Measurements from ENCODE around the gene FKBP4. TPM values are rescaled to one million over a fixed set of nuclear protein-coding genes. Genes with fewer than 3 reads are reported as not detected.
A peak's percentile ranks its signal among the peaks of the same experiment; 100 is the strongest.

FKBP4 gene
- total and polyA plus RNA-seq, 2 donors (not counting 1 experiment from before 2014, with no cell fraction given) = 19.3 to 56.7 TPM

- no peaks in the 10 kb centered on the region for H3K27me3 Mint-ChIP-seq
- H3K79me2 ChIP-seq (ENCODE audit: control insufficient read depth, insufficient read depth, low read length) = no peaks in the 10 kb centered on the region
- no peak overlapping the region for H3K27ac ChIP-seq (ENCODE audit: low read length in 2 of 2)
- POLR2A ChIA-PET = no interaction called here
- TF ChIP-seq CTCF (IDR thresholded peaks at IDR 0.05) = no peak
- no peak for TF ChIP-seq EZH2 (IDR thresholded peaks at IDR 0.05; ENCODE audit: borderline replicate concordance, insufficient read depth, low read depth, low read length, poor library complexity, severe bottlenecking)
- no peak overlapping the region for H2AFZ ChIP-seq (ENCODE audit: insufficient read depth, low read depth, low read length, poor library complexity, severe bottlenecking)
- CTCF ChIA-PET = interaction anchor here (1.2 kb wide), 1 partner anchor 12 kb away, joined by 3 read pairs; no protein-coding TSS in a partner anchor
- no peak overlapping the region for H3K4me3 Mint-ChIP-seq
- no peaks in the 10 kb centered on the region for H3K4me1 ChIP-seq (ENCODE audit: control insufficient read depth in 2 of 2, insufficient read depth in 2 of 2, low read length in 2 of 2)
- ATAC-seq (ENCODE audit: low read depth) (no peak), DNase-seq (no peak)
- no peaks in the 10 kb centered on the region for H3K9me3 ChIP-seq (ENCODE audit: control extremely low read depth in 1 of 3, control insufficient read depth in 2 of 3, insufficient read depth in 1 of 3, low read length in 2 of 3)
- intact Hi-C loops (cut with micrococcal nuclease) = no loop called here
- 95% methylated on average over 2 of the region's 5 CpGs for WGBS (ENCODE audit: insufficient coverage)
- peak overlapping the region; percentile 46 for H3K27ac Mint-ChIP-seq
- peaks cover 0 to 5% of the 10 kb centered on the region in 2 experiments for H3K36me3 ChIP-seq (replicated peaks in 1 of 2; ENCODE audit: control extremely low read depth in 1 of 2, control insufficient read depth in 1 of 2, extremely low read depth in 1 of 2, insufficient read depth in 2 of 2, low read length in 1 of 2)
- H3K4me1 Mint-ChIP-seq = peaks cover 3% of the 10 kb centered on the region
- H4K20me1 ChIP-seq (ENCODE audit: control insufficient read depth, insufficient read depth, low read length, poor library complexity, severe bottlenecking) = no peaks in the 10 kb centered on the region
- no peaks in the 10 kb centered on the region for H3K9me3 Mint-ChIP-seq (ENCODE audit: insufficient read depth)
- H3K9ac ChIP-seq (ENCODE audit: low read length) = no peak overlapping the region
- H3K4me2 ChIP-seq (replicated peaks; ENCODE audit: low read depth, low read length, poor library complexity, severe bottlenecking) = no peak overlapping the region
- no peak overlapping the region for H3K4me3 ChIP-seq (ENCODE audit: control extremely low read depth in 1 of 5, extremely low read depth in 1 of 5, insufficient read depth in 1 of 5, low read depth in 2 of 5, low read length in 4 of 5)
- H3K27me3 ChIP-seq (replicated peaks in 1 of 4; ENCODE audit: control extremely low read depth in 1 of 4, control insufficient read depth in 3 of 4, insufficient read depth in 4 of 4, low read length in 3 of 4) = peaks cover 0 to 3% (median 0%) of the 10 kb centered on the region in 4 experiments
These were observed 38.6 kb downstream of the FKBP4 start for GRCh38 chr12:2833327-2833726.

- DNase-seq = no peak
- H3K9me3 Mint-ChIP-seq (ENCODE audit: insufficient read depth) = no peaks in the 10 kb centered on the region
- H3K4me1 Mint-ChIP-seq = peaks cover 3% of the 10 kb centered on the region
- Histone ChIP-seq H2AFZ (ENCODE audit: insufficient read depth, low read depth, low read length, poor library complexity, severe bottlenecking) (no peak overlapping the region), H3K36me3 (replicated peaks in 1 of 2; ENCODE audit: control extremely low read depth in 1 of 2, control insufficient read depth in 1 of 2, extremely low read depth in 1 of 2, insufficient read depth in 2 of 2, low read length in 1 of 2) (peaks cover 0 to 8% of the 10 kb centered on the region in 2 experiments), H3K4me1 (ENCODE audit: control insufficient read depth in 2 of 2, insufficient read depth in 2 of 2, low read length in 2 of 2) (no peaks in the 10 kb centered on the region), H3K27me3 (replicated peaks in 1 of 4; ENCODE audit: control extremely low read depth in 1 of 4, control insufficient read depth in 3 of 4, insufficient read depth in 4 of 4, low read length in 3 of 4) (peaks cover 0 to 3% (median 0%) of the 10 kb centered on the region in 4 experiments), H3K27ac (ENCODE audit: low read length in 2 of 2) (no peak overlapping the region), H3K79me2 (ENCODE audit: control insufficient read depth, insufficient read depth, low read length) (no peaks in the 10 kb centered on the region), H4K20me1 (ENCODE audit: control insufficient read depth, insufficient read depth, low read length, poor library complexity, severe bottlenecking) (no peaks in the 10 kb centered on the region), H3K4me2 (replicated peaks; ENCODE audit: low read depth, low read length, poor library complexity, severe bottlenecking) (no peak overlapping the region), H3K9me3 (ENCODE audit: control extremely low read depth in 1 of 3, control insufficient read depth in 2 of 3, insufficient read depth in 1 of 3, low read length in 2 of 3) (no peaks in the 10 kb centered on the region), H3K9ac (ENCODE audit: low read length) (no peak overlapping the region), H3K4me3 (ENCODE audit: control extremely low read depth in 1 of 5, extremely low read depth in 1 of 5, insufficient read depth in 1 of 5, low read depth in 2 of 5, low read length in 4 of 5) (no peak overlapping the region)
- H3K27me3 Mint-ChIP-seq = no peaks in the 10 kb centered on the region
- ChIA-PET CTCF (interaction anchor here (1.2 kb wide), 1 partner anchor 11 kb away, joined by 3 read pairs; no protein-coding TSS in a partner anchor), POLR2A (no interaction called here)
- no peak overlapping the region for H3K4me3 Mint-ChIP-seq
- no peak overlapping the region for H3K27ac Mint-ChIP-seq
- WGBS (ENCODE audit: insufficient coverage) = 98% methylated on average over 4 of the region's 9 CpGs
- intact Hi-C loops (cut with micrococcal nuclease) = no loop called here
- ATAC-seq (ENCODE audit: low read depth) = no peak
- TF ChIP-seq EZH2 (IDR thresholded peaks at IDR 0.05; ENCODE audit: borderline replicate concordance, insufficient read depth, low read depth, low read length, poor library complexity, severe bottlenecking) (no peak), CTCF (IDR thresholded peaks at IDR 0.05) (no peak)
These were observed 39.0 kb downstream of the FKBP4 start for GRCh38 chr12:2833810-2834209.

All from B cell (primary cell).